HG03280 (cell line): Measurements from ENCODE around the gene ENDOV.

Source experiments
- ATAC-seq: cut with Tn5 transposase; IDR thresholded peaks from one replicate; pipeline ENCODE4 v1.9.1; 2021; ENCODE audit warnings: mild to moderate bottlenecking, moderate library complexity; ENCODE audit not compliant: unreplicated experiment

The ENDOV gene

DNA sequence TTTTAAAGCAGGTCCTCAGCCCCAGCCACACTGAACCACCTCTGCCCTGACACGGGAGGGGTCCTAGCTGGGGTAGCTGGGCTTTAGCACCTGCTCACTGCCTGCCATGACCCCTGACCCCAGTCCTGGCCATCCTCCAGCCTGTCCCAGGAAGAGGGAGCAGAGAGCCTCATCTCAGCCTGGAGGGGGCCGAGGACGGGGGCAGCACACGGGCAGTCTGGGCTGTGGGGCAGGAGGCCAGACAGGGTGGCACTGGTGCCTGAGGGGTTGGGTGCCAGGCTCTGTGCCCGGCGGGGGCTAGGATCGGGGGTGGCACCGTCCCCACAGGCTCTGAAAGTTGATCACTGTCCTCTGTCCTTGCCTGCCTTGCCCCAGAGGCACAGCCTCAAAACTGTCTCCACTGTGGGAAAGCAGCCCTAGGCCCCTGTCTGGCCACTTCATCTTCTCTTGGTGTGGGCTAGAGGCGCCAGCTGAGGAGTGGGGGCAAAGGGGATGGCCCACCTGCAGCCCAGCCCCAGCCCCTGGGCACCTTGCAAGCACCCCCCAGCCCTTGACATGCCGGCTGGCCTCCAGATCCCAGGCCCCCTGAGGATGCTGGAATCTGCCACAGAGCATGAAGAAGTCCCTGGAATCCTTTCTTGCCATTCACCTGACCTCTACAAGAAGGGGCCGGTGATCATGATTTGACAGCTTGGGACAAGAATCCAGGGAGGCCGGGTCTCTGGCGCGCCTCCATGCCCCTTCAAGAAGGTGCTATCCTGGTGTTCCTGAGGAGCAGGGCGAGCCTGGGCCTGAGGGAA, 15.7 kb downstream of the ENDOV start:
- no peak for ATAC-seq

DNA sequence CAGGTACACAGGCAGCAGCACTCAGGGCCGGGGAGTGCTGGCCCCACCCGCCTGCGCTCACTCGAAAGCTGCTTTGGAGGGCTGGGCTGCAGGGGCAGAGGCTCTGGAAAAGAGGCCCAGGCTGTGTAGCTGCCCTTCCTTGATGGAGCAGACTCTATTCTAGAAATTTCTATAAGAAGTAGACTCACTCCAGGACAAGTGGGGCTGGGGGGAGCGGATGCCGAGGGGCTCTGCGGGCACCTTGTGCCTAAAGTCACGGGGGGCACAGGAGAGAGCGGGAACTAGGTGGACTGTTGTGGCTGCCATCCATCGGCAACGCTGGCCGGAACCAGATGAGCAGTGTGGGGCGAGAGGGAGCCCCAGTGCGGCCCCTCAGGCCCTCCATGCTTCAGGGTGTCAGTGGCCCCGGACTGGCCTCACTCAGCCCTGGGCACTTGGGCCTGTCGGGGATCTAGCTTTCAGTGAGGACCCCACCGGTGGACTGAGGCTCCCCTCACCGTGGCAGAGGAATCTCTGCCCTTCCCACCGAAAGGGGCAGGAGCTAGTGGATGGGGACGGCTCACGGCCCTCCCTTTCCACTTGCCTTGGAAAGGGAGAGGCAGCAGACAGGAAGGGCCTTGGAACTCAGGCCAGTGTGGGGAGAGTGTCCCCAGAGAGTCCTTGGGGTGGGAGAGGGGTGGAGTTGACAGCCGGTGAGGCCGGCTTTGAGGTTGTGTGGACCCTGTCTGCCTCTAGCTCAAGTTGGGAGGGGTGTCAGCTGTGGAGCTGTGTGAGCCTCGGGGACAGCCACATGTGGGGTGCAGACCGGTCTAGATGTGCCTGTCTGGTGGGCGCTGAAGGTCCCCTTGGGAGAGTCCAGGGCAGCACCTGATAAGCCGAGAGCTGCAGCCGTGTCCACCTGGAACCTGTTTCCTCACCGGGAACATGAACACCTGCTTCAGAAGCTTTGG, 16.6 kb downstream of the ENDOV start:
- no peak for ATAC-seq

DNA sequence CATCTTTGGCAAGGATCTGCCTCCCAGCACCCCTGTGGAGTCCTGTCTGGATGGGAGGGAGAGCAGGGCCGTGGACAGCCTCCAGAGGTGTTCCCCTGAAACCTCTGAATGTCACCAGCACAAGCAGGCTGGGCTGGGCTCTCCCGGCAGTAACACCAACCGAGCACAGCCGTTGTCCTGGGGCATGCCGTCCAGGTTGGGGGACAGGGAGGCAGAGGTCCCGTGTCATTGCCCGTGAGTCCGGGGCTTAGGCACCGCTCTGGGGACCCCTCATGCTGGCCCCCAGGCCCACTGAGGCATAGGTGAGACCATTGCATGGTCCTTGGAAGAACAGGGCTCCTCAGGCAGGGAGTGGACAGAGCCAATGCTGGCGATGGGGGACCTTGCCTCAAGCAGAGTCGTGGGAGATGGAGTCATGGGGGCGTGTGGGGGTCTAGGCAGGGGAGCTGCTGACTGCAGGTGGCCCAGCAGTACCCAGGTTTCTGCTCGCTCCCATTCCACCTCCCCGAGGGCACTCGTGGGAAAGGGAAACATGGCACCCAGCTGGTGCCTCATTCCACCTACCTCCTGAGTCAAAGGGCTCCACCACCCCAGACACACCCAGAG, 17.5 kb downstream of the ENDOV start:
- no peak for ATAC-seq

DNA sequence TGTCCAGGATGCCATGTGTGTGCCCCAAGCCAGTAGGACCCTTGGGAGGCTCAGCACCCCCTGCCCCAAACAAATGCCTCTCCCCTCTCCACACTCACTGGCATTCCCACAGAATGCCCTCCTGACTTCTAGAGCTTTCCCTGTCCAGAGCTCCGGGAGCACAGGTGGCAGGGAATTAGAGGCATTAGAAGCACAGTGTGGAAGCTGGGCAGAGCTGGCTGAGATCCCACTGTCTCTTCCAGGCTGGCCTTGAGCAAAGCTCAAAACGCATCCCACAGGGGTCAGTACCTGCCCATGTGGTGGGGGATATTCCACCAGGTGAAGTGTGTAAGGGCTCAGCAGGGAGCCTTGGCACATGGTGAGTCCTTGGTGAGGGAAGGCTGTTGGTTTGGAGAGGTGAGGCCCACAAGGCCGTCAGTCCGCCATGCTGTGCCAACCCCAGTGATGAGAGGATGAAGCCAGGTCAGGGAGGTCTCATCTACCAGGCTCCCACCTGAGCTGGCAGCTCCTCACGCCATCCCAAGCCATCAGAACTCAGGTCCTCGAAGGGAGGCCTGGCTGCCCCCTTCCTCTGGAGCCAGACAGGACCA, 18.1 kb downstream of the ENDOV start:
- no peak for ATAC-seq

DNA sequence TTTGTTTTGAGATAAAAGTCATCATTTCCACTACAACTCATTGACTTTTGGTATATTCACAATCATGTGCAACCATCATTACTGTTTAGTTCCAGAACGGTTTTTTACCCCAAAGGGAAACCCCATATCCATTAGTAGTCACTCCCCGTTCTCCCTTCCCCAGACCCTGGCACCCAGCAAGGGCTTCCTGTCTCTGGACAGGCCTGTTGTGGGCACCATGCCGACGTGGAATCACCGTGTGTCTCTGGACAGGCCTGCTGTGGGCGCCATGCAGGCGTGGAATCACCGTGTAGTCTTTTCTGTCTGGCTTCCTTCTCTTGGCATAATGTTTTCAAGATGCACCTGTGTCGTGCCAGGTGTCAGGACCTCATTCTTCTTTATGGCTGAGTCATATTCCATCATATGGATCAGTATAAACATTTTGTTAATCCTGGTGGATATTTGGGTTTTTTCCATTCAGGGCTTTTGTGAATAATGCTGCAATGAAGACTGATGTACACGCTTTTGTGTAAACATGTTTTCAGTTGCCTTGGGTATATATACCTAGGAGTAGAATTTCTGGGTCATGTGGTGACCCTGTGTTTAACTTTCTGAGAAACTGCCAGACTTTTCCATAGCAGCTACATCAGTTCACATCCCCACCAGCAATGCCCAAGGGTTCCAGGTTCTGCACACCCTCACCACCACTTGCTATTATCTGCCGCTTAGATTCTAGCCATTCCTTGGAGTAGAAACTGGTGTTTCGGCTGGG, 19.1 kb downstream of the ENDOV start:
- no peak for ATAC-seq

- no peak for ATAC-seq
Observed at GRCh38 chr17:80437532-80437931, 22.6 kb downstream of the ENDOV start.

- ATAC-seq, result no peak
Observed at GRCh38 chr17:80438806-80439205, 23.8 kb downstream of the ENDOV start.

DNA sequence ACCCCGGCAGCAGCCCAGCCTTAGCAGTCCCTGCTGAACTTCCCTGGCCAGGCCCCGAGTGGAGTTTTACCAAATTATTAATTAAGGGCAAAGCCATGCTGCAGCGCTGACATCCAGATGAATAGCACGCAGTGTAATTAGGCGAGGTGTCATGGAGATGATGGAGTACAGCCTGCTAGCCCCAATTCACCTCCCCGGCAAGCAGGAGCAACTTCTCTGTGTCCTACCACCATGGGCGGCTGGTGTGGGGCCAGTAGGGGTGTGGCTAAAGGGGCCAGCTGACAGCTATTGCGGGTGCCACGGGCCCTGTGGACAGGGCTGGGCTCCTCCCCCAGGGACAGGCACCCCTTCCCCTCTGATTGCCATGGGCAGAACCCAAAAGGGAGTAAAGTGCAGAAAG, 24.5 kb downstream of the ENDOV start:
- no peak for ATAC-seq

DNA sequence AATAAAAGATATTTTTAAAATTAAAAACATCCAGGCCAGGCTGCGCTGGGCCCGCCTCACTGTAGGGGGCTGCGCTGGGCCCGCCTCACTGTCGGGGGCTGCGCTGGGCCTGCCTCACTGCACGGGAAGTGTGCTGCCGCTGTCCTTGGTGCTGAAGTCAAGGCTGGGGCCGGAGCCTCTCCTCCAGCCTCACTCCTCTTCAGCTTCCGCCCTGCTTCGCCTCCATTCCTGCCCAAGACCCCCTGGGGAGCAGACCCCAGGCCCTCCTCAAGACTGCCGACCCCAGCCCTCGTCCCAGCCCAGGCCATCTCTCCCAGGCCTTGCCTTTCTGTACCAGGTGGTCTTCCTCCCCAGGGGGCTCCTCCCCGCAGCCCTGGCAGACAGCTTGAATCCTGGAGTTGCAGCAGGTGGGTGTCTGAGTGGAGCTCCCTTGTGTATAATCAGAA, 26.2 kb downstream of the ENDOV start:
- no peak for ATAC-seq

DNA sequence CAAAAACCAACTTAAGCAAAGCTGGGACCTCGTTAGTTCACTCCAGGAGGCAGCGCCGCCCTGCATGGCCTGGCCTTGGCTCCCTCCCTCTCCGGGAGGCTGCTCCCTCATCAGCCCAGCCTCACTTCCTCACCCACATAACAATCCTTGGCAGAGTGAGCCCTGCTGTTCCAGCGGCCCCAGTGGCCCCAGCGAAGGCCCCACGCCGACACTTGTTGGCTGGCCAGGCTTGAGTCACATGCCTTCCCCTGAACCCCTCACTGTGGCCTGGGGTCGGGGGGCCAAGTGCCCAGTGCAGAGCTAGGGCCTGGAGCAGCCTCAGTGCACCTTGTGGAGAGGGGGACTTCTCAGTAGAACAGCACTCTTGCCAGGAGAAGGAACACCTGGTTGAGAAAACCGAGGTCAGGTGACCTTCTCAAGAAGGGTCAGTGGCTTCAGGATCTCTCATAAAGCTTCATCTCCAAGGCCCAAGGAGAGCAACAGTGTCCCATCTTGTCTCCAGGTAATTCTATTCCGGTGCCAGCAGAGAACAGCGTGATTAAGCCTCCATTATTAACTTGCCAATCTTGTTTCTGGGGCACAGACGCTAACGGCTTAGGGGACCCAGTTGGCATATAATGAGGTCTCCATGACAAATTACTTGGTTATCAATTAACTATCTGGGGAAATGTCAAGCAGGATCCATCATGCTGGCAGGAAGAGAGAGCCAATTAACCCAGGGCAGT, 26.8 kb downstream of the ENDOV start:
- ATAC-seq, result no peak

DNA sequence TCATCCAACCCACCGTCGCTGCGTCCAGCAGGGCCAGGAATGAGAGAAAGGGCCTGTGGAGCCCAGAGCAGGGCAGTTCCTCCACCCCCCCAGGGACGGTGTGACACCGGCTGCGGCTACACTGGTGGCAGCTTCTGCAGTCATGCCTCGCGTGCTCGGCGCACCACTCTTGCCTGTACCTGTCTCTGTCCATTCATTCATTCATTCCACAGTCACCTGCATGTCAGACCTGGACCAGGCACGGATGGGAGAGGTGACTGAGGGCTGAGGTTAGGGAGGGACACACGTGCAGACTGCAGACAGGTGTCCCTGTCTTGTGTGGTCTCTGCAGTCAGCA, 27.3 kb downstream of the ENDOV start:
- ATAC-seq, result no peak

DNA sequence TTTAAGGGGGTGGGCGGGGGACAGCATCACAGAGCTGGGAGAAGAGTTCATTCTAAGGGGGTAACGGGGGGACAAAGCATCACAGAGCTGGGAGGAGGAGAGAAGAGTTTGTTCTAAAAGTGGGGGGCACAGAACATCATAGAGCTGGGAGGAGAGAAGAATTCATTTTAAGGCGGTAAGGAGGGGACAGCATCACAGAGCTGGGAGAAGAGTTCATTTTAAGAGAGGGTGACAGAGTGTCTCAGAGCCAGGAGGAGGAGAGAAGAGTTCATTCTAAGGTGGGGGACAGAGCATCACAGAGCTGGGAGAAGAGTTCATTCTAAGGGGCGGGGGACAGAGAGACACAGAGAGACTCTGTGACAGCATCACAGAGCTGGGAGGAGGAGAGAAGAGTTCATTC, 27.8 kb downstream of the ENDOV start:
- no peak for ATAC-seq

- no peak for ATAC-seq
Observed at GRCh38 chr17:80443498-80443897, 28.5 kb downstream of the ENDOV start.

DNA sequence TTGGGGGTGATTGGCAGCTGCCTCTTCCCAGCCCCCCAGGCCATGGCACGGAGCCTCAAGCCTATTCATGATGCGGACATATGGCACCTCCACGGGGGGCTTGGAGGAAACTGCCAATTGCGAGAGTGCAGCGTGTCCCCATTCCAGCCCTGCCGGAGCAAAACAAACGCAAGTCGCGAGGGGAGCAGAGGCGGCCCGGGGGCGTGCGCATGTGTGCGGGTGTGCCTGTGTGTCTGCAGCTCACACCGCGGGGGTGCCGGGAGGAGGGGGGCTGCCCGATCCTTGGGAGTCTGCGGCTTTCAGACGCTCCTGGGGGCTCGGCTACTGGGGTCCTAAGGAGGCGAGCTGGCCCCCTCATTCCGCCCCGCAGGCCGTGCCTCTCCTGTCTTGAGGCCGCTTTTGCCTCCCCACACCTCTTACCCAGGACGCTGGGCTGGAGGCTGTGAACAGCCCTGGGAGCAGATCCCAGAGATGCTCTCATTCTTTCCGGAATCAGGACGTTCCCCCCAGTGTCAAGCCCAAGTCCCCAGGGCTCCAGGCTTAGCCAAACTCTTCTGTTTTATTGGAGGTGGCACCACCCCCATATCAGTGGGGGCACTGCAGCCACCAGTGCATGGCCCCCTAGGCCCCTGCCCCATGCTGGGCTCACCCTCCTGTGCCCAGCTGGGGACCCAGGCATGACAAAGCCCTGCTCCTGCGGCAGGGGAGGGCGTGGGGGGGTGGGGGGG, 29.1 kb downstream of the ENDOV start:
- no peak for ATAC-seq

DNA sequence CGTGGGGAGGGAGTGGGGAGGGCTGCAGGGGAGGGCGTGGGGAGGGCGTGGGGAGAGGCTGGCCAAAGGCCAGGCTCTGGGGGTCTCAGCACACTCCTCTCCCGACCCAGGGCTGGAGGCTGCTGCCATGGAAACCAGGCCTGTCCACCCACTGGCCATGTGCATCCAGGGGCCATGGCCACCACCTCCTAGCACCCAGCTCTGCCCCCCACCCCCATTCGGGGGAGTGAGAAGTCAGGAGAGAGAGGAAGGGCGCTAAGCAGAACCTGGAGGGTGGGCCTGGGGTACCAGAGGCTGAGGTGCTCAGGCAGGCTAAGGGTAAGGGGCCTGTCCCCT, 29.6 kb downstream of the ENDOV start:
- ATAC-seq, result no peak

DNA sequence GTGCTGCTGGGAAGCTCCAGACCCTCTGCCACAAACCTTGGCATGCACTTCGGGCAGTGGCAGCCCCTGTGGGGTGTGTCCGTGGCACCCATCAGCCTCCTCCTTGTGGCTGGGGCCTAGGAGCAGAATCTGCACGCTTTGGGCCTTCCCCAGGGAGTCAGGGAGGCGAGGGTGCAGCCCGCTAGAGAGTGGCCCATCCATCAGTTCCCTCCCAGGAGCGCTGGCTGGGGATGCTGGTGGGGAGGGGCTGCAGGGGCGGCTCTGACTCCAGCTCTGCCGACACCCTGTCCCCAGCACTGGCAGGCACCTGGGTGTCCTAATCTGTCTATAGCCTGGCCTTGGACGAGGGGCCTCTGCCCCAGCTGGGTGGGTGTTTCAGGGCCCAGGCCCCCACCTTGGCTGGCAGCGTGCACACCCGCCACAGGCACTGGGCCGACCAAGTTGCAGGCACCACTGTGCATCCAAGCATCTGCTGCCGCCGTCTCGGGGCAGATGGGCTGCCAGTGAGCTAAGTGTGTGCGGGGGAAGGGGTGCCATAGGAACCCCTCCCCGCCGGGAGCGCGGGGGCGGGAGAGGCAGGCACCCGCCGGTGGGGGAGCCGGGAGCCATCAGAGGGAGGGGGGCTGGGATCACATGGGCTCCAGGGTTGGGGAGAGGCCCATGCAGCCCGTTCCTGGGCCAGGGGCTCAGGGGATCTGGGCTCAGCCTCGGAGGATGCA, 30.2 kb downstream of the ENDOV start:
- no peak for ATAC-seq

GRCh38 chr17:80445726-80446110, 30.8 kb downstream of the ENDOV start:
- no peak for ATAC-seq

DNA sequence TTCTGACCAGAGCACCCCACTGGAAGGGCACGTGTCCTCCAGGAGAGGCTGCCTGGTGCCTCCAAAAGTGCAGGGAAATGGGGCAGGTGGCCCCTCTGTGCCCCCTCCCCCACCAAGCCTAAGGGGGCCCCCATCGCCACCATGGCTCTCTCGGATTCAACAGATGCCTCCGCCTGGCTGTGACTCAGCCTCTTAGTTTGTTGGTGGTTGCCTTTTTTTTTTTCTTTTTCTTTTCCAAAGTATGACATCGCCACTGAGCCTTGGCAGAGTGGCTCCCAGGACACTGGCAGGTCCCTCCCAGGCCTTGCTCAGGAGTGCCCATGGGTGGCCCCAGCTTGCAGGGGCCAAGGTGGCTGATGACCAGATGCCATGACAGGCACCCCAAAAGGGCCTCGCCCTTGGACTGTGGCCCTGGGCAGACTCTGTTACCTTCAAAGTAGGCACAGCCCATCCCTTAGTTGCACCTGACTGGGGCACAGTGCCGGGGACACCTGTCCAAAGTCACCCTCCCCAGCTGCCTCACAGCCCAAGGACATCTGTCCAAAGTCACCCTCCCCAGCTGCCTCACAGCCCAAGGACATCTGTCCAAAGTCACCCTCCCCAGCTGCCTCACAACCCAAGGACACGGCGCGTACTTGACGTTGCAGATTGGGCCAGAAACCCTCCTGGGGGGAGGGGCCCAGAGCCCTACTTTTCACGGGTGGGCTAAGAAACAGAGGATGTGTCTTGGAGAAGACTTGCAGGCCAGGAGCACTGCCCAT, 31.9 kb downstream of the ENDOV start:
- ATAC-seq, result no peak
